H7 (cell line): ENCODE results near the gene SLC10A4. TPM values are rescaled to one million over a fixed set of nuclear protein-coding genes. Genes with fewer than 3 reads are reported as not detected.

Experiments used
- DNase-seq: peaks from one replicate; pipeline ENCODE4 v3.0.0; 2012
- H3K27me3 ChIP-seq: 2 replicates; pipeline ENCODE4 v1.6.0; 2011; ENCODE audit warnings: mild to moderate bottlenecking, low read length; ENCODE audit not compliant: control insufficient read depth, insufficient read depth
- H3K36me3 ChIP-seq: replicated peaks from 2 replicates; pipeline ENCODE4 v1.5.1; 2011; ENCODE audit warnings: low read length; ENCODE audit not compliant: control insufficient read depth, insufficient read depth
- H3K4me3 ChIP-seq: 2 replicates; pipeline ENCODE4 v1.5.1; 2011; ENCODE audit warnings: low read depth, mild to moderate bottlenecking, control low read depth, low read length, moderate library complexity; ENCODE audit not compliant: insufficient read depth
- total RNA-seq: library from RNA; depleted of rRNA; stranded (reverse); fragments of >200 nt; shearing (Covaris generic); gene quantifications from 2 replicates; pipeline ENCODE4 v1.2.3, GENCODE V29; 2014; rRNA removed

The SLC10A4 gene
- total RNA-seq, 1 experiment from 2014 or later, result 1.5 TPM

DNA sequence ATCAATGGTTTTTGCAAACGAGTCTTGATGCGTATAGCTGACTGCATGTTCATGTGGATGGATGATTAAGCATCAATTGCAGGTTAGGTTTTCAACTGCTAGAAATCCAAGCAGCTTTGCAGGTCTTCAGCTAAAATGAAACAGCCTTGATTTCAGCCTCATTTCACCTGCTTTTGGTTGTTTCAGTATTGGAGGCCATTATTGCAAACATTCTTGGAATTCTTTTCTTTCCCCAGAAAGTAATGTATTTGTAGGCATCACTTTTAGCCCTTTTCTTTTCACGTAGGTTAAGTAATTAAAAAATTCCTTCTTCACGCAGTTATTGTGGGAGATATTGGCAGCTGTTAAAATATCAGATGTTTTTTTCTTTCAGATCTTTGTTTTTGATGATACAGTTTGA lies 15.8 kb downstream of the SLC10A4 start:
- H3K36me3 ChIP-seq, result no peaks in the 10 kb centered on the region; the same call in none of the 2 replicates
- H3K27me3 ChIP-seq, result no peaks in the 10 kb centered on the region
- no peak for DNase-seq
- no peak overlapping the region for H3K4me3 ChIP-seq

- no peak for DNase-seq
- Histone ChIP-seq H3K4me3 (no peak overlapping the region), H3K27me3 (no peaks in the 10 kb centered on the region), H3K36me3 (no peaks in the 10 kb centered on the region; the same call in none of the 2 replicates)
Observed at GRCh38 chr4:48499551-48500066, 16.5 kb downstream of the SLC10A4 start.

DNA sequence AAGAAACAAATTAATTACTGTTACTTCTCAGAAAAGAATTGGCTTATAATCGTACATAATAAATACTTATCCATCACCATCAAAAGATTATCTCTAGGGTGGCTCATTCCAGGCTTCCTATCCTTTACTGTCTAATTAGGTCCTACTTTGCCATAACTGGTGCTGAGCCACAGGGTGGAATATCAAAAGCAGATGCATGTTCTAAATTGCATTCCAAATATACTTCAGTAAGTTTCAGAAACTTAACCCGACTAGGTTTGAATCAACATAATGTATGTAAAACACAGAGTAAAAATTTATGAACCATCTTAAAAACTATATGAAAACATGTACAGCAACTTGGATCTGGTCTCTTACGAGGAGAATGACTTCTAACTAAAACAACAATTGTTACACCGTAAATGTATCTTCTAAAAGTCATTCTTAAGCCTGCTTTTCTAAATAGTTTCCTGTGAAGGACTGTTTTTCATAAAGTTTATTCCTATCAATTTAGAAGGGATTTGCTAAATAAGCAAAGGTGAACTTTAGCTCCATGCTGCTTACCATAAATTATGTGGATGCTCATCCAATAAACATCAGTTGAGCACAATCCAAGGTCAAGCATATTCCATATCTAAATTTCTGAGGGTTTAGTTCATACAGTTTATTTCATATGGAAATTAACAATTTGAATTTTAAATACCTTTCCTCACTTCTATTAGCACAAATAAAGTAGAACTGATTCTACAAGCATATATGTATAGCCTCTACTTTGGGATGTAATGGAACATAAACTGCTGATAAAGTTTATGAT lies 20.3 kb downstream of the SLC10A4 start:
- DNase-seq, result no peak
- no peaks in the 10 kb centered on the region; the same call in none of the 2 replicates for H3K36me3 ChIP-seq

GRCh38 chr4:48504026-48504330 lies 20.8 kb downstream of the SLC10A4 start:
- DNase-seq, result no peak
- H3K27me3 ChIP-seq, result no peaks in the 10 kb centered on the region
- no peak overlapping the region for H3K4me3 ChIP-seq
- H3K36me3 ChIP-seq, result peaks cover 2% of the 10 kb centered on the region

More for the DNA sequence above, 20.3 kb downstream of the SLC10A4 start:
- H3K27me3 ChIP-seq, result no peaks in the 10 kb centered on the region
- no peak overlapping the region for H3K4me3 ChIP-seq

GRCh38 chr4:48504352-48504751 lies 21.2 kb downstream of the SLC10A4 start:
- H3K36me3 ChIP-seq, result peaks cover 2% of the 10 kb centered on the region
- no peak overlapping the region for H3K4me3 ChIP-seq
- H3K27me3 ChIP-seq, result no peaks in the 10 kb centered on the region
- DNase-seq, result no peak

DNA sequence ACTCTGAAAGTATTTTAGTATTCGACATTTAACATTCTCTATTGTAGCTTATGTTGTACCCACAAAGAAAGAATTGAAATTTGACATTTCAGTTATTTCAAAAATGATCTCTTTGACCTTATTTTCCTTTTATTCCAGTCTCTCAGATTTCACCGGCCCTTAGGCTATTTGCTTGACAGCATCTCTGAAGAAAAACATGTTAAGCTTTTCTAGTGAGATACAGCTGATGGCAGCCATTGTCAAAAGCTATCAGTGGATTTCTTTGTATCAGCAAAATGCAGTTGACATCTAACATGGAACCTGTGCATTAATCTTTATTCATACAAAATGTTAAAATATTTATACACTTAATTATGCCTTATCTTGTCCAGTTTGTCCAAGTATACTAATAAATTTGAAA lies 23.6 kb downstream of the SLC10A4 start:
- H3K36me3 ChIP-seq, result peaks cover 5% of the 10 kb centered on the region
- H3K27me3 ChIP-seq, result no peaks in the 10 kb centered on the region
- DNase-seq, result no peak
- no peak overlapping the region for H3K4me3 ChIP-seq

DNA sequence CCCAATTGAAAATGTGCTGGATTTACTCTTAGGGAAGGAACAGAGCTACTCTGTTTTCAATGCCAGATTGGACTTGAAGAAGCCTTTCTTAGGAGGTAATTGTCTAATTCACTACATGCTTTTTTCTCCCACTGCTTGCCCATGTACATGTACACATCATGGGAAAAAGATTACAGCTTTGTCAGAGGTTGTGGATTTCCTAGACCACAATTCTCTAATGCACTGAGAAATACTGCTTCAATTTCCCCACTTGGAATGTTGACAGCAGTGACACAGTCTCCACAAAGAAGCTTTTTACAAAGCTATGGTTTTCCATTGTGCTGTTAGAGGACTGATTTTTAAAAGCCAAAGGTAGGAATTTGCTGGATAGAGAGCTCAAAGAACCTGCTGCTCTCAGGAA lies 26.4 kb downstream of the SLC10A4 start:
- H3K27me3 ChIP-seq, result no peaks in the 10 kb centered on the region
- DNase-seq, result no peak
- no peak overlapping the region for H3K4me3 ChIP-seq
- peaks cover 6% of the 10 kb centered on the region for H3K36me3 ChIP-seq

GRCh38 chr4:48518143-48518542 lies 35.0 kb downstream of the SLC10A4 start:
- H3K36me3 ChIP-seq, result peaks cover 12% of the 10 kb centered on the region

DNA sequence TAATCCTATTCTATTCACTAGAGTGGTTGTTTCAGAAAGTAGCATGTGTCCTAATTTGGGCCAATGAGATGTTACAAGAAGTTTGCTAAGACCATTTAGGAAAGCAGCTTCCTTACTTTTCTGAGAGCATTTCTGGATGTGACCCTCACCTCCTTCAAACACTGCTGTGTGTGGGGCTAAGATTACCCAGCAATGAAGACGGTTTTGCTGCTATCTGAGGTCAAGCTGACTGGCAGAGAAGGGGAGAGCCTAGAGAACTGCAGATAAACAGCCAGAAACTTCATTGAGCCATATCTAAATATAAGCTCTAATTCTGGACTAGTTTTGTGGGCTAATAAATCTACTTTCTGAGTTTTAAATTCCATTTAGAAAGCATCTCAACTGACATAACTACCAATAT lies 43.3 kb downstream of the SLC10A4 start:
- DNase-seq, result no peak
- no peaks in the 10 kb centered on the region for H3K27me3 ChIP-seq
- H3K36me3 ChIP-seq, result peaks cover 14% of the 10 kb centered on the region
- no peak overlapping the region for H3K4me3 ChIP-seq

More at GRCh38 chr4:48518143-48518542, 35.0 kb downstream of the SLC10A4 start:
- Histone ChIP-seq H3K27me3 (no peaks in the 10 kb centered on the region), H3K4me3 (no peak overlapping the region)
- no peak for DNase-seq

DNA sequence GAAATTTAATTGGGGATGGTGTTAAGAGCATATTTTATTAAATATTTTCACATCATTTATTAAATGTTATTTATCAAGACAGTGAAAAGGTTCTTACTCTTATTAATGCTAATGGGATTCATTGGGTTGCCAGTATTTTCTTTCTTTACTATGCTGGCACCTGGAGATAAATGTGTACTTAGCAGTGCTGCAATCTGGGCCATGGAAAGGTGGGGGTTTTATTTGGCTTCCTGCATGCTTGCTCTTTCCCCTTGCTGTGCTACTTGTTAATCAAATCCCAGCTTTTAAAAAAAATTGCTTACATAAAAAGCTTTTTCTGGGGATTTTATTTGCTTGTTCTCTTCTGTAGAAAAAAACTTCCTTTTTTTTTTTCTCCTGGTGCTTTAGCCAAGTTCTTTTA lies 55.2 kb downstream of the SLC10A4 start:
- H3K36me3 ChIP-seq, result peaks cover 5% of the 10 kb centered on the region
- DNase-seq, result no peak
- H3K4me3 ChIP-seq, result no peak overlapping the region
- H3K27me3 ChIP-seq, result no peaks in the 10 kb centered on the region

Other genes starting within 250 kb of the SLC10A4 start
- gene TEC, start 213.5 kb upstream of the SLC10A4 start, total RNA-seq, result 1.2 and 2.0 TPM in 2 replicates
- gene SLAIN2, start 141.8 kb upstream of the SLC10A4 start, total RNA-seq, result 32.0 and 34.0 TPM in 2 replicates
- 0.66 and 1.00 TPM in 2 replicates for gene ZAR1, start 6.9 kb downstream of the SLC10A4 start, total RNA-seq